ENCODE measurements around the gene SYK.

Gene SYK

DNA sequence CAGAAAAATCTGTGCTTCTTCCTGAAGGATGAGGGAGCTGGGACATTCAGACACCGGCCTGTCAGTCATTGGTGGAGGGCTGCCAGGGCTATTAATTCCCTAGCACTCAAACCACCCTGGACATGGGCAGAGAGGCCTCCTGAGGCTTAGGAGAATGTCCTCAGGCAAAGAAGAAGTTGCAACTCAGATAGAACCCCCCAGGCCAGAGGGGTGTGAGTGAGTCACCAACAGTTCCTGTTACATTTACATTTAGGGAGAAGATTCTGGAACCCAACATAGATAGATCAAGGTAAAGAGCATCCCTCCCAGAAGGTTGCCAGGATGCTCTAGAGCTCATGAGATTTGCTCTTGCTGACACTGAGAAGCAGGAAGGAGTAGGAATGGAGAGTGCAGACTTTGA, 29.2 kb upstream of the SYK start:
- POLR2A ChIA-PET: no interaction called here

DNA sequence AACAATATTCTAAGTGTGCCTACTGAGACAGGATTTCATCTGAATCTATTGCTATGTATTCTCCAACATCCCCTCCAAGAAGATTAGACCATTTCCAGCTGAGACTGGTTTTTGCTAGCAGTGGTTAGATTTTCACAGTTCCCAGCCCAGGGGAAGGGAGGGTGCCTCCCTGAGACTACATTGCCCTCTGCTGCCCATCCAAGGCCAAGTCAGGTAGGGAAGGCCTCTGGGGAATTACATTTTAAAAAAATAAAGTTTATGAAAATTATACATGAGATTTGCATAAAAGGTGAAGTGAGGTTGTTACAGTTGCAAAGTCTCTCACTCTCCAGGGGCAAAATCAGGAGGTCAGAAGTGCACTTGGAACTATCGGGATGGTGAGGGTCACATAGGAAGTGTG, 28.0 kb upstream of the SYK start:
- POLR2A ChIA-PET: no interaction called here
- CTCF ChIA-PET: no interaction called here
- no peak for TF ChIP-seq CTBP1 (IDR thresholded peaks at IDR 0.05; ENCODE audit: borderline replicate concordance)
- TF ChIP-seq FOXM1 (IDR thresholded peaks at IDR 0.05; ENCODE audit: borderline replicate concordance): no peak
- no peak for TF ChIP-seq ELF4 (IDR thresholded peaks at IDR 0.05)
- TF ChIP-seq, protein P1, sequence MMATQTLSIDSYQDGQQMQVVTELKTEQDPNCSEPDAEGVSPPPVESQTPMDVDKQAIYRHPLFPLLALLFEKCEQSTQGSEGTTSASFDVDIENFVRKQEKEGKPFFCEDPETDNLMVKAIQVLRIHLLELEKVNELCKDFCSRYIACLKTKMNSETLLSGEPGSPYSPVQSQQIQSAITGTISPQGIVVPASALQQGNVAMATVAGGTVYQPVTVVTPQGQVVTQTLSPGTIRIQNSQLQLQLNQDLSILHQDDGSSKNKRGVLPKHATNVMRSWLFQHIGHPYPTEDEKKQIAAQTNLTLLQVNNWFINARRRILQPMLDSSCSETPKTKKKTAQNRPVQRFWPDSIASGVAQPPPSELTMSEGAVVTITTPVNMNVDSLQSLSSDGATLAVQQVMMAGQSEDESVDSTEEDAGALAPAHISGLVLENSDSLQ (IDR thresholded peaks at IDR 0.05): no peak
- no peak for TF ChIP-seq NFRKB (IDR thresholded peaks at IDR 0.05)
- TF ChIP-seq FOXA1 (IDR thresholded peaks at IDR 0.05): no peak
- no peak for TF ChIP-seq L3MBTL2 (conservative IDR thresholded peaks at IDR 0.05)
- no peak for TF ChIP-seq FOXK2 (IDR thresholded peaks at IDR 0.05)
- TF ChIP-seq BHLHE40 (IDR thresholded peaks at IDR 0.05; ENCODE audit: borderline replicate concordance): no peak
- TF ChIP-seq SUZ12 (IDR thresholded peaks at IDR 0.05): no peak
- TF ChIP-seq SP1 (IDR thresholded peaks at IDR 0.05): no peak
- TF ChIP-seq ZNF384 (IDR thresholded peaks at IDR 0.05): no peak
- TF ChIP-seq ARNT (IDR thresholded peaks at IDR 0.05): no peak
- TF ChIP-seq LEF1 (IDR thresholded peaks at IDR 0.05; ENCODE audit: borderline replicate concordance): no peak
- TF ChIP-seq TARDBP (IDR thresholded peaks at IDR 0.05): no peak
- TF ChIP-seq HDGF (IDR thresholded peaks at IDR 0.05; ENCODE audit: borderline replicate concordance): no peak
- peak; percentile 31 for DNase-seq (ENCODE audit: extremely low spot score)

More for the DNA sequence above, 29.2 kb upstream of the SYK start:
- DNase-seq (ENCODE audit: extremely low spot score): no peak
- CTCF ChIA-PET: no interaction called here
- TF ChIP-seq HDGF (IDR thresholded peaks at IDR 0.05; ENCODE audit: borderline replicate concordance): no peak
- no peak for TF ChIP-seq ZNF384 (IDR thresholded peaks at IDR 0.05)
- no peak for TF ChIP-seq ARNT (IDR thresholded peaks at IDR 0.05)
- TF ChIP-seq ELF4 (IDR thresholded peaks at IDR 0.05): no peak
- TF ChIP-seq FOXM1 (IDR thresholded peaks at IDR 0.05; ENCODE audit: borderline replicate concordance): no peak
- TF ChIP-seq CTBP1 (IDR thresholded peaks at IDR 0.05; ENCODE audit: borderline replicate concordance): no peak
- no peak for TF ChIP-seq NFRKB (IDR thresholded peaks at IDR 0.05)
- TF ChIP-seq FOXK2 (IDR thresholded peaks at IDR 0.05): no peak
- no peak for TF ChIP-seq L3MBTL2 (conservative IDR thresholded peaks at IDR 0.05)
- no peak for TF ChIP-seq BHLHE40 (IDR thresholded peaks at IDR 0.05; ENCODE audit: borderline replicate concordance)
- TF ChIP-seq, protein P1 (IDR thresholded peaks at IDR 0.05): no peak
- no peak for TF ChIP-seq LEF1 (IDR thresholded peaks at IDR 0.05; ENCODE audit: borderline replicate concordance)
- no peak for TF ChIP-seq SUZ12 (IDR thresholded peaks at IDR 0.05)
- TF ChIP-seq TARDBP (IDR thresholded peaks at IDR 0.05): no peak
- no peak for TF ChIP-seq FOXA1 (IDR thresholded peaks at IDR 0.05)
- TF ChIP-seq SP1 (IDR thresholded peaks at IDR 0.05): no peak

DNA sequence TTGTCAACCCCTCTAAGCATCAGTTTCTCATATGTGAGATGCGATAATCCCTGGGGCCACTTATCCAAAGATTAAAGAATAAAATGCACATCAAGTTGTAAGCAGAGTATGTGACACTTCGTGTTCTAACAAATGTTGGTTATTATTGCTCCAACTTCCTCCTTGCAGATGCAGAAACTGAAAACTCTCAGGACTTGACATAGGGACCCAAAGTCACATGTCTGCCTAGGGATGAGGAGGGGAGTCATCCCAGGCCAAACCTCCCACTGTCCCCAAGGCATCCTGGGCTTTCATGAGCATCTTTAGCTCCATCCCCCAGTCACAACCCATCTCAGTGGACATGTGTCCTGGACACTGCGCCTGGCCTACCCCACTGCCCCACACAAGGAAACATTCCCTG, 27.5 kb upstream of the SYK start:
- POLR2A ChIA-PET: no interaction called here
- DNase-seq (ENCODE audit: extremely low spot score): no peak
- TF ChIP-seq FOXK2 (IDR thresholded peaks at IDR 0.05) (no peak), ELF4 (IDR thresholded peaks at IDR 0.05) (no peak), FOXM1 (IDR thresholded peaks at IDR 0.05; ENCODE audit: borderline replicate concordance) (no peak), BHLHE40 (IDR thresholded peaks at IDR 0.05; ENCODE audit: borderline replicate concordance) (no peak), FOXA1 (IDR thresholded peaks at IDR 0.05) (no peak), HDGF (IDR thresholded peaks at IDR 0.05; ENCODE audit: borderline replicate concordance) (no peak), L3MBTL2 (conservative IDR thresholded peaks at IDR 0.05) (no peak)
- TF ChIP-seq, protein P1 (IDR thresholded peaks at IDR 0.05): no peak
- CTCF ChIA-PET: no interaction called here

DNA sequence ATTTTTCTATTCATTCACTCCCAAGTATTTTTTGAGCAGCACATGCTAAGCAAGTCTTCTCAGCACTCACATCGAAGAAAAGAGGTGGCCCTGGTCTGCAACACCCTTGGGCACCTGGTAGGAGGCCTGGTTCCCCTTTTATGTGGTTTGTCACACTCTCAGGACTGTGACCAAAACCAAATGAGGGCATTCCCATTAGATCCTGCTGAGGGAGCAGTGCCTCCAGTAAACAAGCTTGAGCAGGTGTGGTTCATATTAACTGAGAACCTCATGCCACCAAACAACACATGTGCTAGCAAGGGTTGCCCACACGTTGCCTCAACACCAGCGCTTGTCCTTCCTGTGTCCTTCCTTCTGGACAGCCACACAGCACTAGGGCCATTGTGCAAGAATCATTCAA, 26.9 kb upstream of the SYK start:
- TF ChIP-seq SUZ12 (IDR thresholded peaks at IDR 0.05): no peak
- no peak for TF ChIP-seq CTBP1 (IDR thresholded peaks at IDR 0.05; ENCODE audit: borderline replicate concordance)
- no peak for TF ChIP-seq ARNT (IDR thresholded peaks at IDR 0.05)
- TF ChIP-seq SP1 (IDR thresholded peaks at IDR 0.05): no peak
- TF ChIP-seq NFRKB (IDR thresholded peaks at IDR 0.05): no peak
- TF ChIP-seq FOXA1 (IDR thresholded peaks at IDR 0.05): no peak
- no peak for TF ChIP-seq L3MBTL2 (conservative IDR thresholded peaks at IDR 0.05)
- no peak for TF ChIP-seq ZNF384 (IDR thresholded peaks at IDR 0.05)
- no peak for TF ChIP-seq HDGF (IDR thresholded peaks at IDR 0.05; ENCODE audit: borderline replicate concordance)
- TF ChIP-seq FOXM1 (IDR thresholded peaks at IDR 0.05; ENCODE audit: borderline replicate concordance): no peak
- TF ChIP-seq ELF4 (IDR thresholded peaks at IDR 0.05): no peak
- TF ChIP-seq BHLHE40 (IDR thresholded peaks at IDR 0.05; ENCODE audit: borderline replicate concordance): no peak
- TF ChIP-seq FOXK2 (IDR thresholded peaks at IDR 0.05): no peak
- TF ChIP-seq LEF1 (IDR thresholded peaks at IDR 0.05; ENCODE audit: borderline replicate concordance): no peak
- ChIA-PET CTCF (no interaction called here), POLR2A (no interaction called here)
- no peak for DNase-seq (ENCODE audit: extremely low spot score)

DNA sequence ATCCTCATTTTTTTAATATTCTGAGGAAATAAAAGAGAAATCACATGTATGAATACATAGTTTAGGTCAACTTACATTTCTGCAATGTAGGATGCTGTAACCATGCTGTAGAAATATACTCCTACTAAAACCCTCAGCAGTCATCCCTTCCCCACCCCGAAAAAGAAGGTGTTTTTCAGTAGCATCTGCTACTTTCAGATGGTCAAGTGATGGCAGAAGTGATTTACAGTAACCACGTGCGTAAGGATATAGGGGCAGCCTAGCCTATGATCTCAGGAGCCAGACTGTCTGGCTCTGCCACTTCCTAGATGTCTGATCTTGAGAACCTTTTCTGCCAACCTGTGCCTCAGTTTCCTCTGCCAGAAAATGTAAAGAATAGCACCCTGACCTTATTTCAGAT, 26.0 kb upstream of the SYK start:
- TF ChIP-seq FOXM1 (IDR thresholded peaks at IDR 0.05; ENCODE audit: borderline replicate concordance) (no peak), LEF1 (IDR thresholded peaks at IDR 0.05; ENCODE audit: borderline replicate concordance) (no peak), ARNT (IDR thresholded peaks at IDR 0.05) (no peak), ZNF384 (IDR thresholded peaks at IDR 0.05) (no peak), FOXK2 (IDR thresholded peaks at IDR 0.05) (no peak), TARDBP (IDR thresholded peaks at IDR 0.05) (no peak), BHLHE40 (IDR thresholded peaks at IDR 0.05; ENCODE audit: borderline replicate concordance) (no peak), CTBP1 (IDR thresholded peaks at IDR 0.05; ENCODE audit: borderline replicate concordance) (no peak), L3MBTL2 (conservative IDR thresholded peaks at IDR 0.05) (no peak), SP1 (IDR thresholded peaks at IDR 0.05) (no peak), SUZ12 (IDR thresholded peaks at IDR 0.05) (no peak), HDGF (IDR thresholded peaks at IDR 0.05; ENCODE audit: borderline replicate concordance) (no peak), ELF4 (IDR thresholded peaks at IDR 0.05) (no peak), FOXA1 (IDR thresholded peaks at IDR 0.05) (no peak), NFRKB (IDR thresholded peaks at IDR 0.05) (no peak)
- TF ChIP-seq, protein P1 (IDR thresholded peaks at IDR 0.05): no peak
- ChIA-PET POLR2A (no interaction called here), CTCF (no interaction called here)
- DNase-seq (ENCODE audit: extremely low spot score): no peak

Measured in HEK293T (cell line).